ENCODE results near the gene PEAR1.
A peak's percentile ranks its signal among the peaks of the same experiment; 100 is the strongest.

DNA sequence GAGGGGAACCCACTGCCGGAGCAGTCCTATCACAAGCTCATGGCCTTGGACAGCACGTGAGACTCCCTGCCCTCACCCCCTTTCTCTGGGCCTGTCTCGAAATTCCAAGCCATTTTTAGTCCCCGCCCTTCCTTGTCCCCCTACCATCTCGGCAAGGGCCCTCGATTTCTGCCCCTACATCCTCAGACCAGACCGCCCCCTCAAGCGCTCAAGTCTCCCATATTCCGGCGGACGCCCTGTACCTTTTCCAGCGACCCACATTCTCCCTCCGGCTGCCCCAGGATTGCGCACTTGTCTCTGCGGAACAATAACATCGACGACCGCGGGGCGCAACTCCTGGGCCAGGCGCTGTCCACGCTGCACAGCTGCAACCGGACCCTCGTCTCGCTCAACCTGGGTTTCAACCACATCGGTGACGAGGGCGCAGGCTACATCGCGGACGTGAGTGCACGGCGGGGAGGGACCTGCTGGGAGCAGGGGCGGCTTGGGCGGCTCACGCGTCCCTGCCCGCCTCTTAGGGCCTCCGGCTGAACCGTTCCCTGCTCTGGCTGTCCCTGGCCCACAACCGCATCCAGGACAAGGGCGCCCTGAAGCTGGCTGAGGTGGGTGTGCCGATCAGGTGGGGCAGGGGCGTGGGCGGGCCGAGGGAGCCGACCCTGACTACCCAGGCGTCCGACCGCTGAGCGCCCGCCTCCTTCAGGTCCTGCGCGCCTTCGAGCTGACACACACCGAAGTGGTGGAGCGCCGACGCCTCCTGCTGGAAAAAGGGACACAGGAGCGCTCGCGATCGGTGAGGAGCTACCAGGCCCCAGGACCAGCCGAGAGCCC is 33.9 kb downstream of the PEAR1 start:
- TF ChIP-seq, protein P1, sequence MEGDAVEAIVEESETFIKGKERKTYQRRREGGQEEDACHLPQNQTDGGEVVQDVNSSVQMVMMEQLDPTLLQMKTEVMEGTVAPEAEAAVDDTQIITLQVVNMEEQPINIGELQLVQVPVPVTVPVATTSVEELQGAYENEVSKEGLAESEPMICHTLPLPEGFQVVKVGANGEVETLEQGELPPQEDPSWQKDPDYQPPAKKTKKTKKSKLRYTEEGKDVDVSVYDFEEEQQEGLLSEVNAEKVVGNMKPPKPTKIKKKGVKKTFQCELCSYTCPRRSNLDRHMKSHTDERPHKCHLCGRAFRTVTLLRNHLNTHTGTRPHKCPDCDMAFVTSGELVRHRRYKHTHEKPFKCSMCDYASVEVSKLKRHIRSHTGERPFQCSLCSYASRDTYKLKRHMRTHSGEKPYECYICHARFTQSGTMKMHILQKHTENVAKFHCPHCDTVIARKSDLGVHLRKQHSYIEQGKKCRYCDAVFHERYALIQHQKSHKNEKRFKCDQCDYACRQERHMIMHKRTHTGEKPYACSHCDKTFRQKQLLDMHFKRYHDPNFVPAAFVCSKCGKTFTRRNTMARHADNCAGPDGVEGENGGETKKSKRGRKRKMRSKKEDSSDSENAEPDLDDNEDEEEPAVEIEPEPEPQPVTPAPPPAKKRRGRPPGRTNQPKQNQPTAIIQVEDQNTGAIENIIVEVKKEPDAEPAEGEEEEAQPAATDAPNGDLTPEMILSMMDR (IDR thresholded peaks at IDR 0.05; ENCODE audit: borderline replicate concordance, extremely low read depth, low read length, poor library complexity, severe bottlenecking), result peak; percentile 49
- no peak for TF ChIP-seq EZH2 (IDR thresholded peaks at IDR 0.05; ENCODE audit: borderline replicate concordance, low read depth, low read length, severe bottlenecking)
